Stimulated activated memory B cell treated with anti-CD40 and anti-IgM and Interleukin-4, amounts not matched to agents 10 μg/mL and 1 μg/mL and 100 μg/mL, for 72 hours (primary cell): ENCODE data around the gene KLF2.

Source experiments
- ATAC-seq: fragments of 150-1000 bp; cut with Tn5 transposase; 2 replicates; pipeline ENCODE4 v1.10.0; 2021
- H3K27ac Mint-ChIP-seq: one replicate; pipeline ENCODE4 v1.8.0; 2022; ENCODE audit warnings: mild to moderate bottlenecking, mixed read lengths
- H3K27me3 Mint-ChIP-seq: one replicate; pipeline ENCODE4 v1.8.0; 2022; ENCODE audit warnings: mixed read lengths
- H3K36me3 Mint-ChIP-seq: one replicate; pipeline ENCODE4 v1.8.0; 2022; ENCODE audit warnings: mixed read lengths
- H3K4me1 Mint-ChIP-seq: one replicate; pipeline ENCODE4 v1.8.0; 2022; ENCODE audit warnings: mixed read lengths
- H3K4me3 Mint-ChIP-seq: one replicate; pipeline ENCODE4 v1.8.0; 2022; ENCODE audit warnings: mild to moderate bottlenecking, moderate library complexity, mixed read lengths
- H3K9me3 Mint-ChIP-seq: one replicate; pipeline ENCODE4 v1.8.0; 2022; ENCODE audit warnings: mixed read lengths

KLF2 gene

DNA sequence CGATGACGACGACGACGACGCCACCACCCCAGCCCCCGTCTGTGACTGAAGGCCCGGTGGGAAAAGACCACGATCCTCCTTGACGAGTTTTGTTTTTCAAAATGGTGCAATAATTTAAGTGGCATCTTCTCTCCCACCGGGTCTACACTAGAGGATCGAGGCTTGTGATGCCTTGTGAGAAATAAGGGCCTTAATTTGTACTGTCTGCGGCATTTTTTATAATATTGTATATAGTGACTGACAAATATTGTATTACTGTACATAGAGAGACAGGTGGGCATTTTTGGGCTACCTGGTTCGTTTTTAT is 2.5 kb downstream of the KLF2 start:
- H3K27me3 Mint-ChIP-seq = no peaks in the 10 kb centered on the region
- H3K27ac Mint-ChIP-seq = peak overlapping the region; percentile 85
- H3K4me3 Mint-ChIP-seq = peak overlapping the region; percentile 89
- no peak for ATAC-seq
- H3K4me1 Mint-ChIP-seq = peaks cover 83% of the 10 kb centered on the region
- no peaks in the 10 kb centered on the region for H3K9me3 Mint-ChIP-seq
- H3K36me3 Mint-ChIP-seq = peaks cover 27% of the 10 kb centered on the region

GRCh38 chr19:16327501-16327900 is 2.9 kb downstream of the KLF2 start:
- Mint-ChIP-seq H3K9me3 (no peaks in the 10 kb centered on the region), H3K27ac (peak overlapping the region; percentile 85), H3K27me3 (no peaks in the 10 kb centered on the region), H3K36me3 (peaks cover 27% of the 10 kb centered on the region), H3K4me1 (peaks cover 80% of the 10 kb centered on the region), H3K4me3 (peak overlapping the region; percentile 89)
- no peak for ATAC-seq

- Mint-ChIP-seq H3K9me3 (no peaks in the 10 kb centered on the region), H3K27ac (peak overlapping the region; percentile 85), H3K27me3 (no peaks in the 10 kb centered on the region), H3K4me3 (peak overlapping the region; percentile 89), H3K4me1 (peaks cover 74% of the 10 kb centered on the region), H3K36me3 (peaks cover 27% of the 10 kb centered on the region)
- ATAC-seq = peak; percentile 20
Observed at GRCh38 chr19:16327911-16328823, 3.5 kb downstream of the KLF2 start.

DNA sequence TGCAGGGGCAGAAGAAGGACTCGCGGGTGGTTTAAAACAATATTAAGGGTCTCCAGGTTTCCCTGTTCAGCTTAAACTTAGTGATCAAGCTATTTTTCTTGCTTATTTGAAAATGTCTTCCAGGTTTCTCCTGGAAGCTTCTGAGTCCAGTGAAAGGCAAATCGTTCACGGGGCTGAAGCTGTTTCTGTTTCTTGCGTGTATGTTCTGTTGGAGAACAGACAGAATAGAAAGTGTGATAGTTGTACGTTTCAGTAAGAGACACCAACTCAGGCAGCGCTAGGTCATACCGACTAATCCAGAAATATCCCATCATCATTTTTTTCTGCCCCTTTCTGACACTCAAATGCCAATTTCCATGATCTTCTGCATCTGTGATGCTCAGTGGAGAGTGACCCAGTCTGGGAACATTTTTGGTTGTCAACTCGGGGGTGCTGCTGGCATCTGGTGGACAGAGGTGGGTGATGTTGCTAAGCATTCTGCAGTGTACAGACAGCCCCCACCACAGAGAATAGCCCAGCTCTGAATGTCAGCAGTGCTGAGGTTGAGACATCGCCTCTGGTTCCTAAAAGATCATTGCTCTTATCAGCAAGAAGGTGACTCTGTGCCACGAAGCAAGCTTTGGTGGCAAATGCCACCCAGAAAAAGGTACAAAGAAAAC is 4.3 kb downstream of the KLF2 start:
- H3K36me3 Mint-ChIP-seq = peaks cover 27% of the 10 kb centered on the region
- H3K27me3 Mint-ChIP-seq = no peaks in the 10 kb centered on the region
- no peak for ATAC-seq
- H3K9me3 Mint-ChIP-seq = no peaks in the 10 kb centered on the region
- H3K4me3 Mint-ChIP-seq = peak overlapping the region; percentile 89
- H3K27ac Mint-ChIP-seq = peak overlapping the region; percentile 85
- H3K4me1 Mint-ChIP-seq = peaks cover 66% of the 10 kb centered on the region

DNA sequence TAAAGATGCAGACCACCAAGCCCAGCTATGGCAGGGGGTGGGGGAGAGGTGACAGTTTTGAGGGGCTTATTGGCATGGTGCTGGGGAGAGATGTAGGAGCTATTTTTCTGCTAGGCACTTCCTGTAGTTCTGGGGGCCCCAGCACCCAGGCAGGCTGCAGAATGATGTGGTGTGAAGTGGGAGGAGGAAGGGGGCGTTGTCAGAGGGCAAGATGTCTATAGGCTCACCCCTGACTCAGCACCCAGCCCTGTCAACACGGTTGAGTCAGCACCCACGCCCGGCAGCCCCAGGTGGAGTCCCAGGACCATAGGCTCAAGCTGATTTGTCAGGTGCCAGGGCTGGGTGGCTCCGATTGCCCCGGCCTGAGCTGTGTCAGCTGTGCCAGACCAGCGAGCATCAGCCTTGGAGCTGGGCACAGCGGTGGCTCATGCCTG is 5.8 kb downstream of the KLF2 start:
- H3K9me3 Mint-ChIP-seq = peaks cover 4% of the 10 kb centered on the region
- H3K36me3 Mint-ChIP-seq = peaks cover 27% of the 10 kb centered on the region
- no peak overlapping the region for H3K27ac Mint-ChIP-seq
- H3K4me3 Mint-ChIP-seq = no peak overlapping the region
- no peaks in the 10 kb centered on the region for H3K27me3 Mint-ChIP-seq
- H3K4me1 Mint-ChIP-seq = peaks cover 63% of the 10 kb centered on the region
- ATAC-seq = peak; percentile 77

DNA sequence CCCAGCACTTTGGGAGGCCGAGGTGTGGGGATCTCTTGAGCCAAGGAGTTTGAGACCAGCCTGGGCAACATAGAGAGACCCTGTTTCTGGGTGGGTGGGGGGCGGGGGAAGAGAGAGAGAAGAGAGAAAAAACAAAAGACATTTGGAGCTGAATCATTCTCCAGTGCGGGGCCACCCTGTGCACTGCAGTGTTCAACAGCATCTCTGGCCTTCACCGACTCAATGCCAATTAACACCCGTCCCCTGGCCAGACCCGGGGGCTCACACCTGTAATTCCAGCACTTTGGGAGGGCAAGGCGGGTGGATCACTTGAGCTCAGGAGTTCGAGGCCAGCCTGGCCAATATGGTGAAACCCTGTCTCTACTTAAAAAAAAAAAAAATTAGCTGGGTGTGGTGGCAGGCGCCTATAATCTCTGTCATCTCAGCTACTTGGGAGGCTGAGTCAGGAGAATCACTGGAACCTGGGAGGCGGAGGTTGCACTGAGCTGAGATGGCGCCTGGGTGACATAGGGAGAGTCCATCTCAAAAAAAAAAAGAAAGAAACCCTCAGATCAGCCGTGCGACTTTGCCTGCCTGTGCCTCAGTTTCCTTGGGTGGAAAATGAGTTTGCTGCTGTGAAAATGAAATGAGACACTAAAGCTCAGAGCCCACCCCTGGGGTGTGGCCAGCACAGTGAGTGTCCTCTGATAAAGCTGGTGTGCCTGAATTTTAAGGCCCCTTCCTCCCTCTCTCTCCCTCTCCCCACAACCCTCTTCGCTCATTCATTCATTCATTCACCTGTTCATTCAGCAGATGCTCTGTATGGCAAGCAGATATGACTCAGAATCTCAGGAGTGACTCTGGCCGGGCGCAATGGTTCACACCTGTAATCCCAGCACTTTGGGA is 6.4 kb downstream of the KLF2 start:
- H3K9me3 Mint-ChIP-seq = peaks cover 4% of the 10 kb centered on the region
- H3K4me3 Mint-ChIP-seq = no peak overlapping the region
- H3K27me3 Mint-ChIP-seq = no peaks in the 10 kb centered on the region
- H3K4me1 Mint-ChIP-seq = peaks cover 57% of the 10 kb centered on the region
- no peak for ATAC-seq
- peaks cover 22% of the 10 kb centered on the region for H3K36me3 Mint-ChIP-seq
- peak overlapping the region; percentile 27 for H3K27ac Mint-ChIP-seq

DNA sequence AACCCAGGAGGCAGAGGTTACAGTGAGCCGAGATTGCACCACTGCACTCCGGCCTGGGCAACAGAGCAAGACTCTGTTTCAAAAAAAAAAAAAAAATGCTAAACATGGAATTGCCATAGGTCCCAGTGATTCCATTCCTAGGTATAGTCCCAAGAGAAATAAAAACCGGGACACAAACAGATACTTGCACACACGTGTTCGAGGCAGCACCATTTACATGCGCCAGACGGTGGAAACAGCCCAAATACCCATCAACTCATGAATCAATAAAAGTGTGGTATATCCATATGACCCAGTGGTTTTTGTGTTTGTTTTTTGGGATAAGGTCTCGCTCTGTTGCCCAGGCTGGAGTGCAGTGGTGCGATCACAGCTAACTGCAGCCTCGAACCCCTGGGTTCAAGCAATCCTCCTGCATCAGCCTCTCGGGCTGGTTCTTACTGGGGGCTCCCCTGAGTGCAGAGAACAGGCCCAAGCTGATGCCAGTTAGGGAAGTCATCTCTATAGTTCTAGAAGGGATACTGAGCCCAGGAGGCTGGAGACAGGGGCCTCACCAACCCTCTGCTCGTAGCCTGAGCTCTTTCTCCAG is 8.5 kb downstream of the KLF2 start:
- no peak overlapping the region for H3K27ac Mint-ChIP-seq
- H3K4me3 Mint-ChIP-seq = no peak overlapping the region
- no peak for ATAC-seq

DNA sequence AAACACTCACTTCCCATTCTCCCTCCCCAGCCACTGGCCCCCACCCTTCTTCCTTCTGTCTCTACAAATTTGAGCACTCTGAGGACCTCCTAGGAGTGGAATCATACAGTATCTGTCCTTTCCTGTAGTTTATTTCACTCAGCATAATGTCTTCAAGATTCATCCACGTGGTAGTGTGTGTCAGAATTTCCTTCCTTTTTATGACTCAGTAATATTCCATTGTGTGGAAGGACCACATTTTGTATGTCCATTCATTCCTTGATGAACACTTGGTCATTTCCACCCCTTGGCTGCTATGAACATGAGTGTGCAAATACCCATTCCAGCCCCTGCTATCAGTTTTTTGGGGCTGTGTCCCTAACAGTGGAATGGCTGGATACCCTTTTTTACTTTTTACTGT is 9.8 kb downstream of the KLF2 start:
- ATAC-seq = no peak
- no peaks in the 10 kb centered on the region for H3K36me3 Mint-ChIP-seq
- no peaks in the 10 kb centered on the region for H3K27me3 Mint-ChIP-seq
- peaks cover 4% of the 10 kb centered on the region for H3K9me3 Mint-ChIP-seq
- H3K27ac Mint-ChIP-seq = no peak overlapping the region
- no peak overlapping the region for H3K4me3 Mint-ChIP-seq
- H3K4me1 Mint-ChIP-seq = peaks cover 52% of the 10 kb centered on the region

More for the DNA sequence above, 8.5 kb downstream of the KLF2 start:
- peaks cover 4% of the 10 kb centered on the region for H3K9me3 Mint-ChIP-seq
- peaks cover 52% of the 10 kb centered on the region for H3K4me1 Mint-ChIP-seq
- H3K27me3 Mint-ChIP-seq = no peaks in the 10 kb centered on the region
- H3K36me3 Mint-ChIP-seq = peaks cover 5% of the 10 kb centered on the region

GRCh38 chr19:16335226-16335625 is 10.6 kb downstream of the KLF2 start:
- H3K9me3 Mint-ChIP-seq = peaks cover 4% of the 10 kb centered on the region
- H3K27ac Mint-ChIP-seq = no peak overlapping the region
- no peak overlapping the region for H3K4me3 Mint-ChIP-seq
- H3K27me3 Mint-ChIP-seq = no peaks in the 10 kb centered on the region
- no peaks in the 10 kb centered on the region for H3K36me3 Mint-ChIP-seq
- ATAC-seq = no peak
- H3K4me1 Mint-ChIP-seq = peaks cover 49% of the 10 kb centered on the region

DNA sequence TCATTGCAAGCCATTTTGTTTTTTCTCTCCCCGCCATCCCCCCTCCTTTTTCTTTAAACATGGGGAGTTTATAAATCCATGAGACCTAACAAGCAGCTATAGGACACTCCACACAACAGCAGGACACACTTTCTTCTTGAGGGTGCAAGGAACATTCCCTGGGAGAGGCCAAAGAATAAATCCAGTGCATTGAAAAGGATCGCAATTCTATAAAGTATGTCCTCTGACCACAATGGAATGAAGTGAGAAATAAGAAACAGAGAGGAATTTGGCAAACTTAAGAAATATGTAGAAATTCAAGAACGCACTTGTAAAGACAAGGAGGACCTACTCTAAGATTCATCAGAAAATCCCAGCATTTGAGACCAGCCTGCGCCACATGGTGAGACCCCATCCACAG is 11.9 kb downstream of the KLF2 start:
- H3K27ac Mint-ChIP-seq = peak overlapping the region; percentile 81

GRCh38 chr19:16337809-16338469 is 13.3 kb downstream of the KLF2 start:
- Mint-ChIP-seq H3K27ac (peak overlapping the region; percentile 81), H3K27me3 (no peaks in the 10 kb centered on the region), H3K9me3 (peaks cover 4% of the 10 kb centered on the region), H3K4me3 (peak overlapping the region; percentile 69), H3K4me1 (peaks cover 55% of the 10 kb centered on the region), H3K36me3 (no peaks in the 10 kb centered on the region)
- no peak for ATAC-seq

More for the DNA sequence above, 11.9 kb downstream of the KLF2 start:
- H3K4me3 Mint-ChIP-seq = no peak overlapping the region
- H3K36me3 Mint-ChIP-seq = no peaks in the 10 kb centered on the region
- peaks cover 4% of the 10 kb centered on the region for H3K9me3 Mint-ChIP-seq
- no peak for ATAC-seq
- peaks cover 47% of the 10 kb centered on the region for H3K4me1 Mint-ChIP-seq
- no peaks in the 10 kb centered on the region for H3K27me3 Mint-ChIP-seq

GRCh38 chr19:16338470-16339360 is 14.1 kb downstream of the KLF2 start:
- ATAC-seq = peak; percentile 72
- H3K4me1 Mint-ChIP-seq = peaks cover 59% of the 10 kb centered on the region
- H3K27ac Mint-ChIP-seq = peak overlapping the region; percentile 81
- no peaks in the 10 kb centered on the region for H3K36me3 Mint-ChIP-seq
- peaks cover 4% of the 10 kb centered on the region for H3K9me3 Mint-ChIP-seq
- no peaks in the 10 kb centered on the region for H3K27me3 Mint-ChIP-seq
- peak overlapping the region; percentile 69 for H3K4me3 Mint-ChIP-seq

DNA sequence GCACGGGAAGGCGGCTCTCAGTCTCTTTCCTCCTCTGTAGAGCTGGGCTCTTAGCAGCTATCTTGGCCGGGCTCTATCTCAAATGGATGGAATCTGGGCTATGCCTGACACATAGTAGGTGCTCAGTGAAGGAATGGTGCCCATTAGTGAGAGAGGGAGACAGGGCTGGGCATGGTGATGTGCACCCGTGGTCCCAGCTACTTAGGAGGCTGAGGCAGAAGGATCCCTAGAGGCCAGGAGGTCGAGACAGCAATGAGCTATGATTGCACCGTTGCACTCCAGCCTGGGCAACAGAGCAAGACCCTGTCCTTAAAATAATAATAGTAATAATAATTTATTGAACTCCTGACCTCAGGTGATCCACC is 14.7 kb downstream of the KLF2 start:
- Mint-ChIP-seq H3K4me3 (no peak overlapping the region), H3K36me3 (no peaks in the 10 kb centered on the region), H3K4me1 (peaks cover 59% of the 10 kb centered on the region), H3K9me3 (peaks cover 1% of the 10 kb centered on the region), H3K27ac (peak overlapping the region; percentile 81), H3K27me3 (no peaks in the 10 kb centered on the region)
- ATAC-seq = no peak

- Mint-ChIP-seq H3K27ac (peak overlapping the region; percentile 81), H3K36me3 (no peaks in the 10 kb centered on the region), H3K9me3 (no peaks in the 10 kb centered on the region), H3K4me1 (peaks cover 59% of the 10 kb centered on the region), H3K4me3 (no peak overlapping the region), H3K27me3 (no peaks in the 10 kb centered on the region)
- no peak for ATAC-seq
Observed at GRCh38 chr19:16340092-16340491, 15.5 kb downstream of the KLF2 start.
